Heart left ventricle (tissue), 13 donors: ENCODE measurements around the gene BET1L.

ENCODE experiments used
- CTCF ChIP-seq, 12 donors: fragments of 200-600 bp; sonication (generic) in 4 of 12; IDR thresholded peaks; one replicate each; pipeline versions ENCODE4 v1.5.0 to v1.8.0; 2018 to 2022; ENCODE audit warnings: antibody characterized with exemption in 12 of 12, mild to moderate bottlenecking in 5 of 12
- POLR2A ChIP-seq, 2 donors: fragments of 450-650 bp; IDR thresholded peaks; one replicate each; pipeline ENCODE4 v1.6.1; 2017; ENCODE audit warnings: antibody characterized with exemption in 2 of 2, mild to moderate bottlenecking in 2 of 2, moderate library complexity in 2 of 2
- donor health status: ischemic (EF 13 %, LVEDD 7.1; RV severe dilation, severe dysfunction).
- donor health status: DM: no; HTN: yes; CAD: no.
- donor health status: DM: no; HTN: no; CAD: no.
- donor health status: ischemic (EF 25% LVEDD 6.9; RV normal size, moderate dysfunction).
- donor health status: ischemic (EF 25% LVEDD 5.7; RV mildly dilated, moderate dysfunction).
- donor health status: ischemic (EF 35%, LVEDD 5.7; RV mildly dilated, moderate dysfunction).
- donor health status: nonischemic (EF 11% LVEDD 7.7; RV severe dilation, severe dysfunction).
- donor health status: DM: yes; HTN: yes; CAD: no.
- donor health status: PGD.
- donor health status: ischemic (EF 29% LVEDD 5.4; RV normal size, mild dysfunction).
- donor health status: nonischemic (EF 23%, LVEDD 6.1; RV moderate dilation, normal function).

- TF ChIP-seq CTCF (IDR thresholded peaks at IDR 0.05), result no peak
- no peak for TF ChIP-seq POLR2A (IDR thresholded peaks at IDR 0.05)
Observed at GRCh38 chr11:252666-253065, 45.5 kb upstream of the BET1L start.
